ENCODE data around the gene LIMK1.

- TF ChIP-seq POLR2A (IDR thresholded peaks at IDR 0.05) = no peak
- TF ChIP-seq CTCF (IDR thresholded peaks at IDR 0.05) = no peak
These were observed 50.6 kb downstream of the LIMK1 start for GRCh38 chr7:74134117-74134620.
